ENCODE measurements around the gene BFSP2.

GRCh38 chr3:133489466-133490085 lies 89.7 kb downstream of the BFSP2 start:
- TF ChIP-seq, protein P1, sequence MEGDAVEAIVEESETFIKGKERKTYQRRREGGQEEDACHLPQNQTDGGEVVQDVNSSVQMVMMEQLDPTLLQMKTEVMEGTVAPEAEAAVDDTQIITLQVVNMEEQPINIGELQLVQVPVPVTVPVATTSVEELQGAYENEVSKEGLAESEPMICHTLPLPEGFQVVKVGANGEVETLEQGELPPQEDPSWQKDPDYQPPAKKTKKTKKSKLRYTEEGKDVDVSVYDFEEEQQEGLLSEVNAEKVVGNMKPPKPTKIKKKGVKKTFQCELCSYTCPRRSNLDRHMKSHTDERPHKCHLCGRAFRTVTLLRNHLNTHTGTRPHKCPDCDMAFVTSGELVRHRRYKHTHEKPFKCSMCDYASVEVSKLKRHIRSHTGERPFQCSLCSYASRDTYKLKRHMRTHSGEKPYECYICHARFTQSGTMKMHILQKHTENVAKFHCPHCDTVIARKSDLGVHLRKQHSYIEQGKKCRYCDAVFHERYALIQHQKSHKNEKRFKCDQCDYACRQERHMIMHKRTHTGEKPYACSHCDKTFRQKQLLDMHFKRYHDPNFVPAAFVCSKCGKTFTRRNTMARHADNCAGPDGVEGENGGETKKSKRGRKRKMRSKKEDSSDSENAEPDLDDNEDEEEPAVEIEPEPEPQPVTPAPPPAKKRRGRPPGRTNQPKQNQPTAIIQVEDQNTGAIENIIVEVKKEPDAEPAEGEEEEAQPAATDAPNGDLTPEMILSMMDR (IDR thresholded peaks at IDR 0.05 in 4 of 5, conservative IDR thresholded peaks at IDR 0.05 in 1 of 5), result no peak
- no peak for TF ChIP-seq POLR2A (IDR thresholded peaks at IDR 0.05)

All from gastrocnemius medialis (tissue), 4 donors.